HEK293 (cell line): ENCODE measurements around the gene PNCK.

Experiments used
- CTCF ChIA-PET: fragments of 350-600 bp; formaldehyde crosslinking; extraction: SDS; loops from one replicate; lab custom pipeline; 2021; ENCODE audit warnings: antibody characterized with exemption; lab: Yijun Ruan, JAX
- POLR2A ChIA-PET: fragments of 300-600 bp; formaldehyde crosslinking; extraction: SDS; loops from one replicate; lab custom pipeline; 2020; ENCODE audit warnings: antibody characterized with exemption, inconsistent platforms; lab: Yijun Ruan, JAX
- H3K27ac ChIP-seq: fragments of 200-500 bp; sonication (Bioruptor generic); 2 replicates; pipeline ENCODE4 v1.5.1; 2014; ENCODE audit warnings: low read depth, low read length, control low read depth, inconsistent platforms; ENCODE audit errors: extremely low read depth
- H3K36me3 ChIP-seq, 2 experiments: fragments of 200-500 bp in 1 of 2; sonication (Bioruptor generic) in 1 of 2; 1 replicate in 1 of 2; 2 replicates in 1 of 2; pipeline ENCODE4 v1.5.1; 2014 to 2017; ENCODE audit warnings: inconsistent platforms in 2 of 2, low read length in 2 of 2; ENCODE audit not compliant: control insufficient read depth in 2 of 2, insufficient read depth in 1 of 2
- H3K4me1 ChIP-seq: fragments of 200-500 bp; sonication (Bioruptor generic); 2 replicates; pipeline ENCODE4 v1.5.1; 2014; ENCODE audit warnings: mild to moderate bottlenecking, low read length, inconsistent platforms; ENCODE audit not compliant: control insufficient read depth, insufficient read depth
- H3K4me3 ChIP-seq: 2 replicates; pipeline ENCODE4 v1.5.1; 2011; ENCODE audit warnings: low read depth, mild to moderate bottlenecking, control low read depth, low read length, moderate library complexity
- H3K9me3 ChIP-seq: fragments of 200-500 bp; sonication (Bioruptor generic); 2 replicates; pipeline ENCODE4 v1.5.1; 2014; ENCODE audit warnings: low read depth, low read length, inconsistent platforms; ENCODE audit not compliant: control insufficient read depth, insufficient read depth
- ELK4 ChIP-seq: IDR thresholded peaks from 2 replicates; pipeline ENCODE4 v1.6.1; 2011; ENCODE audit warnings: mild to moderate bottlenecking, low read depth, low read length, borderline replicate concordance
- HOXC10 ChIP-seq: sonication (generic); formaldehyde crosslinking; IDR thresholded peaks from 2 replicates; pipeline ENCODE4 v1.8.1; 2023; ENCODE audit warnings: mild to moderate bottlenecking, missing genetic modification reagents
- MYNN ChIP-seq: fragments of 450-650 bp; formaldehyde crosslinking; IDR thresholded peaks from 2 replicates; pipeline ENCODE4 v1.5.1; 2016; ENCODE audit warnings: missing biosample characterization, missing genetic modification characterization, borderline replicate concordance
- OVOL3 ChIP-seq: fragments of 450-650 bp; formaldehyde crosslinking; IDR thresholded peaks from 2 replicates; pipeline ENCODE4 v1.5.1; 2016; ENCODE audit warnings: missing biosample characterization, missing genetic modification characterization
- PRDM1 ChIP-seq: fragments of 450-650 bp; formaldehyde crosslinking; IDR thresholded peaks from 2 replicates; pipeline ENCODE4; 2016; ENCODE audit warnings: missing biosample characterization, missing genetic modification characterization
- ZBTB20 ChIP-seq: fragments of 450-650 bp; formaldehyde crosslinking; IDR thresholded peaks from 2 replicates; pipeline ENCODE4 v1.5.1; 2016; ENCODE audit warnings: missing biosample characterization, missing genetic modification characterization
- ZBTB26 ChIP-seq: fragments of 450-650 bp; formaldehyde crosslinking; optimal IDR thresholded peaks from 2 replicates; pipeline ENCODE3; 2016; ENCODE audit warnings: missing biosample characterization, mild to moderate bottlenecking, missing genetic modification characterization
- ZFP69B ChIP-seq: fragments of 450-650 bp; formaldehyde crosslinking; IDR thresholded peaks from 2 replicates; pipeline ENCODE4 v1.5.1; 2016; ENCODE audit warnings: missing biosample characterization, missing genetic modification characterization
- ZNF112 ChIP-seq: fragments of 450-650 bp; formaldehyde crosslinking; IDR thresholded peaks from 2 replicates; pipeline ENCODE4 v1.5.0; 2017; ENCODE audit warnings: missing biosample characterization, missing genetic modification characterization
- ZNF132 ChIP-seq: fragments of 450-650 bp; formaldehyde crosslinking; IDR thresholded peaks from 2 replicates; pipeline ENCODE4 v1.5.1; 2017; ENCODE audit warnings: missing biosample characterization, missing genetic modification characterization, borderline replicate concordance
- ZNF133 ChIP-seq: fragments of 450-650 bp; formaldehyde crosslinking; IDR thresholded peaks from 2 replicates; pipeline ENCODE4 v1.5.1; 2016; ENCODE audit warnings: missing biosample characterization, missing genetic modification characterization
- ZNF157 ChIP-seq: fragments of 450-650 bp; formaldehyde crosslinking; IDR thresholded peaks from 2 replicates; pipeline ENCODE4 v1.5.1; 2016; ENCODE audit warnings: missing biosample characterization, missing genetic modification characterization
- ZNF239 ChIP-seq: fragments of 450-650 bp; formaldehyde crosslinking; IDR thresholded peaks from 2 replicates; pipeline ENCODE4 v1.5.1; 2016; ENCODE audit warnings: missing biosample characterization, missing genetic modification characterization
- ZNF280D ChIP-seq: fragments of 450-650 bp; formaldehyde crosslinking; IDR thresholded peaks from 2 replicates; pipeline ENCODE4 v1.5.1; 2016; ENCODE audit warnings: missing biosample characterization, missing genetic modification characterization
- ZNF354C ChIP-seq: fragments of 450-650 bp; formaldehyde crosslinking; IDR thresholded peaks from 2 replicates; pipeline ENCODE4 v1.5.1; 2016; ENCODE audit warnings: missing biosample characterization, missing genetic modification characterization, low read depth, borderline replicate concordance
- ZNF426 ChIP-seq: fragments of 450-650 bp; formaldehyde crosslinking; IDR thresholded peaks from 2 replicates; pipeline ENCODE4 v1.5.1; 2017; ENCODE audit warnings: missing biosample characterization, missing genetic modification characterization, mild to moderate bottlenecking, inconsistent platforms, moderate library complexity
- ZNF544 ChIP-seq: fragments of 450-650 bp; formaldehyde crosslinking; IDR thresholded peaks from 2 replicates; pipeline ENCODE4 v1.5.0; 2017; ENCODE audit warnings: missing biosample characterization, missing genetic modification characterization
- ZNF600 ChIP-seq: fragments of 450-650 bp; formaldehyde crosslinking; IDR thresholded peaks from 2 replicates; pipeline ENCODE4 v1.5.1; 2016; ENCODE audit warnings: missing biosample characterization, missing genetic modification characterization
- ZNF645 ChIP-seq: fragments of 450-650 bp; formaldehyde crosslinking; IDR thresholded peaks from 2 replicates; pipeline ENCODE4; 2016; ENCODE audit warnings: missing biosample characterization, missing genetic modification characterization
- ZNF660 ChIP-seq: fragments of 450-650 bp; IDR thresholded peaks from 2 replicates; pipeline ENCODE4 v1.5.1; 2018; ENCODE audit warnings: missing biosample characterization, mild to moderate bottlenecking, missing genetic modification characterization

The PNCK gene

GRCh38 chrX:153688911-153689590 is 15.4 kb upstream of the PNCK start (continued):
- no peak for TF ChIP-seq ZNF645 (tag by site-specific recombination)
- no peak for TF ChIP-seq OVOL3
- TF ChIP-seq PRDM1 (tag by site-specific recombination): no peak
- TF ChIP-seq ZNF133 (tag by site-specific recombination): no peak
- no peak for TF ChIP-seq ZBTB20 (tag by site-specific recombination)

- no peak for TF ChIP-seq ZFP69B (tag by site-specific recombination)
- TF ChIP-seq ZNF112: no peak
Observed at GRCh38 chrX:153688506-153688905, 14.9 kb upstream of the PNCK start.

GRCh38 chrX:153688071-153688470 is 14.5 kb upstream of the PNCK start:
- Histone ChIP-seq H3K9me3 (no peaks in the 10 kb centered on the region), H3K27ac (no peak overlapping the region; the same call in 1 of the 2 replicates), H3K36me3 (peaks cover 0 to 37% of the 10 kb centered on the region in 2 experiments; a peak in 1 of 3 replicates), H3K4me1 (no peaks in the 10 kb centered on the region), H3K4me3 (peak overlapping the region; percentile 24)
- ChIA-PET CTCF (interaction anchor here (0.9 to 3.0 kb wide), 2 partner anchors 20 kb away, joined by 5 to 15 read pairs; no protein-coding TSS in a partner anchor), POLR2A (interaction anchor here (0.8 to 1.0 kb wide), 4 partner anchors 20 to 240 kb away, joined by 4 read pairs; no protein-coding TSS in a partner anchor)
- TF ChIP-seq ZNF544 (tag by site-specific recombination) (no peak), MYNN (no peak), ZNF239 (tag by site-specific recombination) (no peak), HOXC10 (CRISPR knock-in tag) (no peak), ZNF600 (no peak), ELK4 (no peak), ZNF660 (no peak), ZBTB26 (tag by site-specific recombination) (no peak), ZNF132 (tag by site-specific recombination) (no peak), ZNF280D (tag by site-specific recombination) (no peak), ZNF426 (tag by site-specific recombination) (no peak), ZNF354C (tag by site-specific recombination) (no peak), ZNF157 (tag by site-specific recombination) (no peak)

More at GRCh38 chrX:153688506-153688905, 14.9 kb upstream of the PNCK start:
- POLR2A ChIA-PET: no interaction called here
- peak overlapping the region; percentile 57 for H3K4me3 ChIP-seq
- peak overlapping the region; percentile 73; the same call in 1 of the 2 replicates for H3K27ac ChIP-seq
- peaks cover 0 to 41% of the 10 kb centered on the region in 2 experiments; a peak in 1 of 3 replicates for H3K36me3 ChIP-seq
- CTCF ChIA-PET: no interaction called here
- no peaks in the 10 kb centered on the region for H3K4me1 ChIP-seq
- H3K9me3 ChIP-seq: no peaks in the 10 kb centered on the region
